Right atrium auricular region (tissue), 2 donors: ENCODE measurements around the gene DNAJC17. TPM values are rescaled to one million over a fixed set of nuclear protein-coding genes. Genes with fewer than 3 reads are reported as not detected.

Source experiments
- DNase-seq: peaks from one replicate; pipeline ENCODE4 v3.0.0-alpha.2; 2019; ENCODE audit warnings: low spot score
- H3K27ac ChIP-seq, 2 donors: fragments of 200-600 bp; sonication (generic); 1 replicate in 1 of 2; 2 replicates in 1 of 2; pipeline ENCODE4 v1.5.1; 2016 to 2019
- H3K27me3 ChIP-seq, 2 donors: fragments of 200-600 bp; sonication (generic); one replicate each; pipeline versions ENCODE4 v1.5.1 to v1.6.0; 2017 to 2019
- H3K36me3 ChIP-seq: fragments of 200-600 bp; sonication (generic); one replicate; pipeline ENCODE4 v1.5.1; 2016
- H3K4me1 ChIP-seq, 2 donors: fragments of 200-600 bp; sonication (generic); one replicate each; pipeline versions ENCODE4 v1.5.1 to v1.6.0; 2017 to 2019
- H3K4me3 ChIP-seq, 2 donors: fragments of 200-600 bp; sonication (generic); 1 replicate in 1 of 2; 2 replicates in 1 of 2; pipeline ENCODE4 v1.5.1; 2017 to 2019; ENCODE audit warnings: mild to moderate bottlenecking in 1 of 2, moderate library complexity in 1 of 2
- H3K9me3 ChIP-seq, 2 donors: fragments of 200-600 bp; sonication (generic); one replicate each; pipeline ENCODE4 v1.5.1; 2019
- CTCF ChIP-seq, 2 donors: fragments of 200-600 bp; sonication (generic); IDR thresholded peaks; one replicate each; pipeline ENCODE4 v1.5.1; 2019; ENCODE audit warnings: antibody characterized with exemption in 2 of 2
- total RNA-seq, 2 donors: library from RNA; depleted of rRNA; stranded (reverse); fragments of >200 nt; gene quantifications; one replicate each; pipeline ENCODE4 v1.1.0, GENCODE V29; 2016

Gene DNAJC17
- total RNA-seq, 2 donors from 2014 or later = 11.6 to 15.7 TPM

GRCh38 chr15:40772014-40772413, 35.3 kb downstream of the DNAJC17 start:
- Histone ChIP-seq H3K27ac (no peak overlapping the region), H3K4me3 (no peak overlapping the region), H3K36me3 (peaks cover 42% of the 10 kb centered on the region), H3K27me3 (no peaks in the 10 kb centered on the region), H3K4me1 (peaks cover 0 to 19% of the 10 kb centered on the region in 2 donors), H3K9me3 (no peaks in the 10 kb centered on the region)
- no peak for DNase-seq
- no peak for TF ChIP-seq CTCF (IDR thresholded peaks at IDR 0.05)

- H3K36me3 ChIP-seq = peaks cover 37% of the 10 kb centered on the region
- H3K27me3 ChIP-seq = no peaks in the 10 kb centered on the region
- H3K27ac ChIP-seq = no peak overlapping the region
- H3K4me1 ChIP-seq = peaks cover 0 to 19% of the 10 kb centered on the region in 2 donors
- H3K9me3 ChIP-seq = no peaks in the 10 kb centered on the region
- no peak for TF ChIP-seq CTCF (IDR thresholded peaks at IDR 0.05)
- H3K4me3 ChIP-seq = no peak overlapping the region
- no peak for DNase-seq
Measured at GRCh38 chr15:40771242-40771641, 36.0 kb downstream of the DNAJC17 start.

GRCh38 chr15:40770147-40770721, 37.0 kb downstream of the DNAJC17 start:
- H3K27ac ChIP-seq = peak overlapping the region in 1 of 2 donors; percentile 16

GRCh38 chr15:40769274-40770146, 37.8 kb downstream of the DNAJC17 start, which contains the start of gene C15orf62:
TSS of gene C15orf62 (plus strand) at chr15:40769980. CDS start at chr15:40770496, 516 bp downstream.
- H3K27ac ChIP-seq = peak within 1 kb of the TSS in 1 of 2 donors; percentile 16
- peaks cover 20% of the 10 kb centered on the region for H3K36me3 ChIP-seq
- H3K27me3 ChIP-seq = no peaks in the 10 kb centered on the region
- H3K9me3 ChIP-seq = no peaks in the 10 kb centered on the region
- H3K4me3 ChIP-seq = no peak within 1 kb of the TSS
- no peak for DNase-seq
- H3K4me1 ChIP-seq = peaks cover 0 to 30% of the 10 kb centered on the region in 2 donors
- no peak for TF ChIP-seq CTCF (IDR thresholded peaks at IDR 0.05)

More at GRCh38 chr15:40770147-40770721, 37.0 kb downstream of the DNAJC17 start:
- no peak overlapping the region for H3K4me3 ChIP-seq
- DNase-seq = no peak
- no peaks in the 10 kb centered on the region for H3K27me3 ChIP-seq
- peaks cover 0 to 25% of the 10 kb centered on the region in 2 donors for H3K4me1 ChIP-seq
- TF ChIP-seq CTCF (IDR thresholded peaks at IDR 0.05) = no peak
- H3K9me3 ChIP-seq = no peaks in the 10 kb centered on the region
- H3K36me3 ChIP-seq = peaks cover 28% of the 10 kb centered on the region

- H3K4me1 ChIP-seq = peaks cover 0 to 36% of the 10 kb centered on the region in 2 donors
- no peak for DNase-seq
- H3K4me3 ChIP-seq = no peak overlapping the region
- H3K9me3 ChIP-seq = no peaks in the 10 kb centered on the region
- peaks cover 12% of the 10 kb centered on the region for H3K36me3 ChIP-seq
- no peak for TF ChIP-seq CTCF (IDR thresholded peaks at IDR 0.05)
- no peak overlapping the region for H3K27ac ChIP-seq
- H3K27me3 ChIP-seq = no peaks in the 10 kb centered on the region
Measured at GRCh38 chr15:40768521-40769273, 38.6 kb downstream of the DNAJC17 start.
